SK-N-SH (cell line): Measurements from ENCODE around the gene LSS. TPM values are rescaled to one million over a fixed set of nuclear protein-coding genes. Genes with fewer than 3 reads are reported as not detected.

Source experiments
- CTCF ChIA-PET: fragments of 300-600, 350-600 bp; formaldehyde crosslinking; extraction: SDS; loops from one replicate; lab custom pipeline; 2021; lab: Yijun Ruan, JAX
- POLR2A ChIA-PET: fragments of 350-600 bp; sonication (Branson Sonifier 250); formaldehyde crosslinking; extraction: SDS; loops from one replicate; lab custom pipeline; 2020; ENCODE audit warnings: antibody characterized with exemption, inconsistent platforms; lab: Yijun Ruan, JAX
- DNase-seq: peaks from one replicate; pipeline ENCODE4 v3.0.0; 2012
- H2AFZ ChIP-seq: fragments of 200-600 bp; sonication (generic); 2 replicates; pipeline ENCODE4 v1.8.1; 2016; ENCODE audit warnings: antibody characterized with exemption, mild to moderate bottlenecking, low read depth
- H3F3A ChIP-seq: fragments of 200-600 bp; sonication (generic); replicated peaks from 2 replicates; pipeline ENCODE3; 2016; ENCODE audit warnings: antibody characterized with exemption, mild to moderate bottlenecking; ENCODE audit not compliant: insufficient read depth
- H3K27ac ChIP-seq, 2 experiments: fragments of 200-500 bp in 1 of 2; fragments of 200-600 bp in 1 of 2; sonication (Bioruptor generic) in 1 of 2; sonication (generic), shearing (Covaris generic) in 1 of 2; 2 replicates each; pipeline versions ENCODE4 v1.5.1 to v1.6.1; 2014 to 2016; ENCODE audit warnings: low read depth in 2 of 2, inconsistent platforms in 1 of 2, low read length in 1 of 2, mild to moderate bottlenecking in 1 of 2, mixed read lengths in 1 of 2
- H3K27me3 ChIP-seq: fragments of 200-600 bp; sonication (generic), shearing (Covaris generic); 2 replicates; pipeline ENCODE4 v1.6.1; 2016; ENCODE audit warnings: mixed run types; ENCODE audit not compliant: insufficient read depth
- H3K36me3 ChIP-seq, 2 experiments: fragments of 200-500 bp in 1 of 2; fragments of 200-600 bp in 1 of 2; sonication (Bioruptor generic) in 1 of 2; sonication (generic) in 1 of 2; replicated peaks in 1 of 2; 2 replicates each; pipeline versions ENCODE3 to v1.5.1; 2014 to 2016; ENCODE audit warnings: low read length in 1 of 2, mild to moderate bottlenecking in 1 of 2; ENCODE audit not compliant: insufficient read depth in 2 of 2, control insufficient read depth in 1 of 2
- H3K4me1 ChIP-seq, 2 experiments: fragments of 200-500 bp in 1 of 2; fragments of 200-600 bp in 1 of 2; sonication (Bioruptor generic) in 1 of 2; sonication (generic), shearing (Covaris generic) in 1 of 2; 2 replicates each; pipeline versions ENCODE4 v1.5.1 to v1.6.1; 2014 to 2016; ENCODE audit warnings: low read depth in 1 of 2, low read length in 1 of 2, mixed run types in 1 of 2; ENCODE audit not compliant: insufficient read depth in 2 of 2, control insufficient read depth in 1 of 2
- H3K4me2 ChIP-seq: fragments of 200-600 bp; sonication (generic), shearing (Covaris generic); 2 replicates; pipeline ENCODE4 v1.6.1; 2017; ENCODE audit warnings: mixed run types
- H3K4me3 ChIP-seq, 2 experiments: fragments of 200-500 bp in 1 of 2; fragments of 200-600 bp in 1 of 2; sonication (Bioruptor generic) in 1 of 2; sonication (generic), shearing (Covaris generic) in 1 of 2; 2 replicates each; pipeline versions ENCODE4 v1.5.1 to v1.8.1; 2014 to 2016; ENCODE audit warnings: low read depth in 2 of 2, inconsistent platforms in 1 of 2, low read length in 1 of 2, mild to moderate bottlenecking in 1 of 2, mixed read lengths in 1 of 2, moderate library complexity in 1 of 2
- H3K79me2 ChIP-seq: fragments of 200-600 bp; sonication (generic); 2 replicates; pipeline ENCODE4 v1.8.1; 2017; ENCODE audit warnings: mild to moderate bottlenecking; ENCODE audit not compliant: insufficient read depth
- H3K9ac ChIP-seq: fragments of 200-600 bp; sonication (generic); 2 replicates; pipeline ENCODE4 v1.6.1; 2017; ENCODE audit warnings: mixed run types
- H3K9me2 ChIP-seq: fragments of 200-600 bp; sonication (generic); 2 replicates; pipeline ENCODE4 v1.6.1; 2017; ENCODE audit warnings: mixed run types
- H3K9me3 ChIP-seq: fragments of 200-600 bp; sonication (generic); 2 replicates; pipeline ENCODE4 v1.6.1; 2017; ENCODE audit warnings: mixed run types, mild to moderate bottlenecking, moderate library complexity
- H4K20me1 ChIP-seq: fragments of 200-600 bp; sonication (generic); 2 replicates; pipeline ENCODE4 v1.6.1; 2017; ENCODE audit warnings: mild to moderate bottlenecking, mixed run types; ENCODE audit not compliant: insufficient read depth
- CHD2 ChIP-seq: fragments of 150-350 bp; IDR thresholded peaks from 2 replicates; pipeline ENCODE4 v1.6.1; 2018; ENCODE audit warnings: low read length; ENCODE audit not compliant: partially characterized antibody
- CTCF ChIP-seq: fragments of 200-600 bp; sonication (generic); IDR thresholded peaks from 2 replicates; pipeline ENCODE4 v1.6.1; 2017; ENCODE audit warnings: antibody characterized with exemption, mild to moderate bottlenecking, moderate library complexity
- ELF1 ChIP-seq: IDR thresholded peaks from 2 replicates; pipeline ENCODE4 v1.4.0; 2012
- EP300 ChIP-seq, 2 experiments: IDR thresholded peaks; 2 replicates each; pipeline versions ENCODE4 v1.4.0 to v1.6.1; 2012; ENCODE audit warnings: borderline replicate concordance in 1 of 2, low read depth in 1 of 2, low read length in 1 of 2
- EZH2phosphoT487 ChIP-seq: fragments of 200-600 bp; sonication (generic); IDR thresholded peaks from 2 replicates; pipeline ENCODE4 v1.6.1; 2017; ENCODE audit warnings: low read depth, mixed run types, mild to moderate bottlenecking, antibody characterized with exemption, moderate library complexity, borderline replicate concordance
- FOSL2 ChIP-seq: IDR thresholded peaks from 2 replicates; pipeline ENCODE4 v1.4.0; 2012; ENCODE audit warnings: low read depth, mild to moderate bottlenecking, moderate library complexity, borderline replicate concordance
- FOXM1 ChIP-seq: IDR thresholded peaks from 2 replicates; pipeline ENCODE4 v1.4.0; 2012; ENCODE audit warnings: low read depth, mild to moderate bottlenecking
- MAX ChIP-seq: IDR thresholded peaks from 2 replicates; pipeline ENCODE4 v1.4.0; 2012; ENCODE audit warnings: low read depth
- MEF2A ChIP-seq: IDR thresholded peaks from 2 replicates; pipeline ENCODE4 v1.4.0; 2012; ENCODE audit warnings: low read depth, borderline replicate concordance
- NFIC ChIP-seq: IDR thresholded peaks from 2 replicates; pipeline ENCODE4 v1.4.0; 2012; ENCODE audit warnings: borderline replicate concordance
- PBX3 ChIP-seq: IDR thresholded peaks from 2 replicates; pipeline ENCODE4; 2012
- RCOR1 ChIP-seq: fragments of 150-350 bp; IDR thresholded peaks from 2 replicates; pipeline ENCODE4 v1.6.1; 2017; ENCODE audit warnings: antibody characterized with exemption, low read length
- TAF1 ChIP-seq: IDR thresholded peaks from 2 replicates; pipeline ENCODE4 v1.6.1; 2012; ENCODE audit warnings: low read depth, mild to moderate bottlenecking, low read length, moderate library complexity, borderline replicate concordance
- TEAD4 ChIP-seq: IDR thresholded peaks from 2 replicates; pipeline ENCODE4 v1.4.0; 2012; ENCODE audit warnings: mild to moderate bottlenecking, borderline replicate concordance; ENCODE audit not compliant: insufficient read depth
- USF1 ChIP-seq: IDR thresholded peaks from 2 replicates; pipeline ENCODE4 v1.4.0; 2012; ENCODE audit warnings: low read depth, borderline replicate concordance
- WGBS: methylation state at CpG from one replicate; pipeline ENCODE4 v1.1.6; 2017; ENCODE audit warnings: low lambda C conversion rate; 5-methylcytosine and 5-hydroxymethylcytosine counted together
- polyA plus RNA-seq, 3 experiments: library from polyadenylated mRNA; depleted of rRNA; stranded (reverse); fragments of >200 nt; gene quantifications; 2 replicates each; pipeline ENCODE4 v1.2.3, GENCODE V29; 2012

Gene LSS
- polyA plus RNA-seq, 1 of the 3 experiments (the other 2 are of a cell fraction), result 38.7 TPM

- TF ChIP-seq CTCF (no peak), RCOR1 (no peak), MAX (no peak), TAF1 (no peak), FOXM1 (no peak), NFIC (no peak), CHD2 (no peak), ELF1 (no peak), MEF2A (no peak)
Measured at GRCh38 chr21:46227811-46228344, 696 bp downstream of the LSS start (continued).

GRCh38 chr21:46226920-46227599 lies 1.5 kb downstream of the LSS start:
- H3F3A ChIP-seq, result peaks cover 5% of the 10 kb centered on the region
- H3K9ac ChIP-seq, result peak overlapping the region; percentile 69; the same call in 1 of the 2 replicates
- TF ChIP-seq EP300 (IDR thresholded peaks at IDR 0.05; ENCODE audit: borderline replicate concordance in 1 of 2, low read depth in 1 of 2, low read length in 1 of 2) (no peak), PBX3 (no peak), USF1 (no peak), FOSL2 (no peak), CTCF (no peak), MEF2A (no peak), TEAD4 (no peak), EZH2phosphoT487 (no peak)
- ChIA-PET CTCF (interaction anchor here (0.6 to 1.0 kb wide), 3 partner anchors 11 to 347 kb away, joined by 3 read pairs; no protein-coding TSS in a partner anchor), POLR2A (interaction anchor here (0.6 to 1.3 kb wide), 2 partner anchors 12 to 671 kb away, joined by 3 to 5 read pairs; no protein-coding TSS in a partner anchor)
- H3K36me3 ChIP-seq, result peaks cover 9 to 14% of the 10 kb centered on the region in 2 experiments
- no peaks in the 10 kb centered on the region for H3K27me3 ChIP-seq
- H3K27ac ChIP-seq, result no peak overlapping the region
- WGBS, result 65% methylated on average over 4 of the region's 4 CpGs
- peaks cover 46% of the 10 kb centered on the region for H3K79me2 ChIP-seq
- H3K4me3 ChIP-seq, result peak overlapping the region; percentile 91 to 96
- peak overlapping the region; percentile 90 for H3K4me2 ChIP-seq
- H3K9me3 ChIP-seq, result no peaks in the 10 kb centered on the region
- H2AFZ ChIP-seq, result no peak overlapping the region
- peaks cover 8% of the 10 kb centered on the region for H4K20me1 ChIP-seq
- peaks cover 12 to 22% of the 10 kb centered on the region in 2 experiments; a peak in 3 of 4 replicates for H3K4me1 ChIP-seq
- no peaks in the 10 kb centered on the region for H3K9me2 ChIP-seq
- DNase-seq, result no peak
